ENCODE measurements around the gene TEX2.
A peak's percentile ranks its signal among the peaks of the same experiment; 100 is the strongest.

Gene TEX2

DNA sequence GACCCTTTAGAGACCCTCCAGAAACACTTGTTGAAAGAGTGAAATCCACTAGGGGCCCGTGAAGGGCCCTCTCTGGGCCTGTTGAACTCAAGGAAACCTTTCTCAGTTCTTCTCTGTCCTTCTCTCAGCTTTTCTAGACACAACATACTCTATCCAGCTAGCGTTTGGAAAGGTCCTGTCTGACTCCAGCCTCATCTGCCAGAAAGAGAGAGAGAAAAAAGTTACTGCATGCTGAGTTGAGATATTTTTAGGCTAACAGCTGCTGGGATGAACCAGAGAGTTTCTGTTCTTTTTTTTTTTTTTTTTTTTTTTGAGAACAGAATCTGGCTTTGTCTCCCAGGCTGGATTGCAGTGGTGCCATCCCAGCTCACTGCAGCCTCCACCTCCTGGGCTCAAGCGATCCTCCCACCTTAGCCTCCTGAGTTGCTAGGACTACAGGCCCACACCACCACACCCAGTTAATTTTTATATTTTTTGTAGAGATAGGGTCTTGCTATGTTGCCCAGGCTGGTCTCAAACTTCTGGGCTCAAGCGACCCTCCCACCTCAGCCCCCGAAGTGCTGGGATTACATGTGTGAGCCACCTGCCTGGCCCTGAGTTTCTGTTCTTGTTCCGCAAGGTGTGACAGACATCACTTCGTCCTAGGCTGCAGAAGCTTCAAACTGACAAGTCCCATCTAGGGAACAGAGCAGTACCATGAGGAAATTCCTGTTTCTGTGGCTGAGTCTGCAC lies 14.9 kb upstream of the TEX2 start:
- TF ChIP-seq, protein P1, sequence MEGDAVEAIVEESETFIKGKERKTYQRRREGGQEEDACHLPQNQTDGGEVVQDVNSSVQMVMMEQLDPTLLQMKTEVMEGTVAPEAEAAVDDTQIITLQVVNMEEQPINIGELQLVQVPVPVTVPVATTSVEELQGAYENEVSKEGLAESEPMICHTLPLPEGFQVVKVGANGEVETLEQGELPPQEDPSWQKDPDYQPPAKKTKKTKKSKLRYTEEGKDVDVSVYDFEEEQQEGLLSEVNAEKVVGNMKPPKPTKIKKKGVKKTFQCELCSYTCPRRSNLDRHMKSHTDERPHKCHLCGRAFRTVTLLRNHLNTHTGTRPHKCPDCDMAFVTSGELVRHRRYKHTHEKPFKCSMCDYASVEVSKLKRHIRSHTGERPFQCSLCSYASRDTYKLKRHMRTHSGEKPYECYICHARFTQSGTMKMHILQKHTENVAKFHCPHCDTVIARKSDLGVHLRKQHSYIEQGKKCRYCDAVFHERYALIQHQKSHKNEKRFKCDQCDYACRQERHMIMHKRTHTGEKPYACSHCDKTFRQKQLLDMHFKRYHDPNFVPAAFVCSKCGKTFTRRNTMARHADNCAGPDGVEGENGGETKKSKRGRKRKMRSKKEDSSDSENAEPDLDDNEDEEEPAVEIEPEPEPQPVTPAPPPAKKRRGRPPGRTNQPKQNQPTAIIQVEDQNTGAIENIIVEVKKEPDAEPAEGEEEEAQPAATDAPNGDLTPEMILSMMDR (IDR thresholded peaks at IDR 0.05) = no peak
- no peak overlapping the region for H3K4me3 ChIP-seq (ENCODE audit: low read depth, low read length)

DNA sequence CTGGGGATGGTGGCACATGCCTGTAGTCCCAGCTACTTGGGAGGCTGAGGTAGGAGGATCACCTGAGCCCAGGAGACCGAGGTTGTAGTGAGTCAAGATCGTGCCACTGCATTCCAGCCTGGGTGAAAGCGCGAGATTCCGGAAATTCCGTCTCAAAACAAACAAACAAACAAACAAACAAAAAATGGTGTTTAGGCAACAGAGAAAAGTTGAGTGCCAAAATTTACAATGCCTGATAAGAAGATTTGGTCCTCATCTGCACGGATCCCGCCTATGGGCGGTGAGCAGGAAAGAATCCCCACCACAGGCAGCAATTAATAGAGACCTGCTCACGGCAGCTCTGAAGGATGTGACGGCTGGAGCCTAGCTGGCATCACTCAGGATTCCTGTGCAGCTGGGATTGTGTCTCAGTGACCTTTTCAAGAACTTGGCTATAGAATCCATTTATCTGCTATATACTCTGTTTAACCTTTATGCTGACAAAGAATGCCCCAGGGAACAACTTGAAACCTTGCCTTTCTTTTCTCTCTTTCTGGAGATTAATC lies 14.0 kb upstream of the TEX2 start:
- no peak overlapping the region for H2AFZ ChIP-seq
- no peak overlapping the region for H3K4me3 ChIP-seq (ENCODE audit: low read depth, low read length)
- TF ChIP-seq, protein P1 (IDR thresholded peaks at IDR 0.05) = no peak
- H3K9ac ChIP-seq = no peak overlapping the region
- no peaks in the 10 kb centered on the region for H3K79me2 ChIP-seq
- no peaks in the 10 kb centered on the region for H3K27me3 ChIP-seq (ENCODE audit: control insufficient read depth, insufficient read depth, low read length)
- H3K27ac ChIP-seq = no peak overlapping the region
- H3K4me1 ChIP-seq = no peaks in the 10 kb centered on the region
- H3K9me3 ChIP-seq (ENCODE audit: control insufficient read depth, low read length) = no peaks in the 10 kb centered on the region
- H3K4me2 ChIP-seq (ENCODE audit: low read length) = no peak overlapping the region
- no peaks in the 10 kb centered on the region for H3K36me3 ChIP-seq (ENCODE audit: control insufficient read depth, insufficient read depth, low read length)

More for the DNA sequence above, 14.9 kb upstream of the TEX2 start:
- H2AFZ ChIP-seq = peak overlapping the region; percentile 35
- H3K36me3 ChIP-seq (ENCODE audit: control insufficient read depth, insufficient read depth, low read length) = no peaks in the 10 kb centered on the region
- H3K9ac ChIP-seq = no peak overlapping the region
- no peaks in the 10 kb centered on the region for H3K4me1 ChIP-seq
- H3K27me3 ChIP-seq (ENCODE audit: control insufficient read depth, insufficient read depth, low read length) = no peaks in the 10 kb centered on the region
- H3K4me2 ChIP-seq (ENCODE audit: low read length) = no peak overlapping the region
- H3K27ac ChIP-seq = no peak overlapping the region
- no peaks in the 10 kb centered on the region for H3K79me2 ChIP-seq
- no peaks in the 10 kb centered on the region for H3K9me3 ChIP-seq (ENCODE audit: control insufficient read depth, low read length)

DNA sequence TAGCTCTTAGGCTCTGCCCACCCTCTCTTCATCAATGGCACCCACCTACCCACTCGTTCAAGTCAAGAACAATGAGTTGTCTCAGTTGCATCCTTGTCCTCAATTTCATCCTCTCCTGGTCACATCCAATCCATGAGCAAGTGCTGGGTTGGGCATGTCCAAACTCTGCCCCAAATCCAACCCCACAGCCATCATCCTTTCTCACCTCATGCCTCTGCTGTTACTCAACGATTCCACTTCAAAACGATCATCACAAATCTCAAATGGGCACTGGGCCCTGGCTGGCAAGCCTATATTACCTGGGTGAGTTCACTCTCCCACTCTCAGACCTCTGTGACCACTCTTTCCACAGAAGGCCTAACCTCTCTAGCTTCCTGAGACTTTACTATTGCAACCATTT lies 12.0 kb upstream of the TEX2 start:
- Histone ChIP-seq H3K36me3 (ENCODE audit: control insufficient read depth, insufficient read depth, low read length) (no peaks in the 10 kb centered on the region), H3K9ac (no peak overlapping the region), H3K9me3 (ENCODE audit: control insufficient read depth, low read length) (no peaks in the 10 kb centered on the region), H3K27me3 (ENCODE audit: control insufficient read depth, insufficient read depth, low read length) (no peaks in the 10 kb centered on the region), H3K79me2 (no peaks in the 10 kb centered on the region), H2AFZ (no peak overlapping the region), H3K4me2 (ENCODE audit: low read length) (no peak overlapping the region), H3K27ac (no peak overlapping the region), H3K4me3 (ENCODE audit: low read depth, low read length) (no peak overlapping the region), H3K4me1 (no peaks in the 10 kb centered on the region)
- TF ChIP-seq, protein P1 (IDR thresholded peaks at IDR 0.05) = no peak

DNA sequence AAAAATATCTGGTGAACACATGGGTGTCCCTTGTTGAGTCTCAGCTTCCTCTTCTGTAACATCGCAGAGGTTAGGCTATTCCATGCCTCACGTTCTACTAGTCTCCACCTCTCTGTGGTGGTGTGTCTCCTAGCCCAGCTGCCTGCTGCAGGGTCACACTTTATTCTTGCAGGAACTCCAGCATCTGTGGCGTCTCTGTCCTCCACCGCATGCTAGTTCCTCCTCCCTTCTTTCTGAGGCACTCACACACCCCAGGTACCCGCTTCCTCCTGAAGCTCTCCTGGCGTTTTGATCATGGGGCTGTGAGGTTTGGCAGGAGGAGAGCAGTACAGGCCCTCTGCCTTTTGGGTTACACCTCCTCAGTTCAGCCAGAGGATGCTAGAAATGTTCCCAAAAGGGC lies 9.9 kb upstream of the TEX2 start:
- H3K36me3 ChIP-seq (ENCODE audit: control insufficient read depth, insufficient read depth, low read length) = no peaks in the 10 kb centered on the region
- H3K4me2 ChIP-seq (ENCODE audit: low read length) = no peak overlapping the region
- H3K9me3 ChIP-seq (ENCODE audit: control insufficient read depth, low read length) = no peaks in the 10 kb centered on the region
- H2AFZ ChIP-seq = no peak overlapping the region
- TF ChIP-seq, protein P1 (IDR thresholded peaks at IDR 0.05) = no peak
- H3K79me2 ChIP-seq = no peaks in the 10 kb centered on the region
- H3K27ac ChIP-seq = no peak overlapping the region
- H3K27me3 ChIP-seq (ENCODE audit: control insufficient read depth, insufficient read depth, low read length) = no peaks in the 10 kb centered on the region
- H3K4me1 ChIP-seq = no peaks in the 10 kb centered on the region
- no peak overlapping the region for H3K4me3 ChIP-seq (ENCODE audit: low read depth, low read length)
- no peak overlapping the region for H3K9ac ChIP-seq

DNA sequence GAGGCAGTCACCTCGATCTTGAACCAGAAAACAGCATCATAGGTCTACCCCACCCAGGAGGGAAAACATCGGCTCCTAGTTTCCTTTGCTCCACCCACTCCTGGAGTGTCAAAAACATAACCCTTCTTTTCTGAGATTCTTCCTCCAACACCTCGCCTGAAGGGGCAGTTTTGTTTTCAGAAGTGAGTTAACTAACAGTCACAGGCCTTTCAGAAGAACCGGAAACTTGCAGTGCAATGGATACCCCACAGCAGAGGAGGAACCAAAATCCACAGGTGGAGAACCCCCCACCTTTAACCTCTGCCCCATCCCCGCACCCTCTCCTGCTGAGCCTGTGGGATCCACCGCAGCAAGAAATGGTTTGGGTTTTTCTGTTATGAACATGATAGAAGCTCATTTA lies 7.8 kb upstream of the TEX2 start:
- TF ChIP-seq, protein P1 (IDR thresholded peaks at IDR 0.05) = no peak
- H3K36me3 ChIP-seq (ENCODE audit: control insufficient read depth, insufficient read depth, low read length) = no peaks in the 10 kb centered on the region
- H3K9ac ChIP-seq = no peak overlapping the region
- no peak overlapping the region for H3K27ac ChIP-seq
- no peaks in the 10 kb centered on the region for H3K4me1 ChIP-seq
- no peaks in the 10 kb centered on the region for H3K27me3 ChIP-seq (ENCODE audit: control insufficient read depth, insufficient read depth, low read length)
- H2AFZ ChIP-seq = no peak overlapping the region
- H3K4me3 ChIP-seq (ENCODE audit: low read depth, low read length) = no peak overlapping the region
- no peaks in the 10 kb centered on the region for H3K79me2 ChIP-seq
- H3K4me2 ChIP-seq (ENCODE audit: low read length) = no peak overlapping the region
- H3K9me3 ChIP-seq (ENCODE audit: control insufficient read depth, low read length) = no peaks in the 10 kb centered on the region
